ENCODE measurements around the gene NOS1.
A peak's percentile ranks its signal among the peaks of the same experiment; 100 is the strongest.

NOS1 gene

DNA sequence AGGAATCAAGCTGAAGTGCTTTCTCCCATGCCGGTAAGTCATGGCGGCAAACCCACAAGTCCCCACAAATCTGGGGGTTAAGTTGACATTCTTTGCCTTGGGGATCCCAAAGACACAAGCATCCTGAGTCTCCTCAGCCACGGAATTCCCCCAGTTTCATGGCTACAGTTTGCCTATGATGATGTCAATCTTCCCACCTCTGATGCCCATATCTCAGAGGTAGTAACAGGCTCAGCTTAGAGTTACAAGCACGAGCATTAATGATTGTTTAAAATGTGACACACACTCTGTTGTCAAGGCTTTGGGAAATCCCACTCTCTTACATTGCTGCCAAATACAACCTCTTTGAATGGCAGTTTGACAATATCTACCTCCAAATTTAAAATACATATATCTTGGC is 22.3 kb downstream of the NOS1 start:
- no peak for DNase-seq (ENCODE audit: low read depth, low spot score)

DNA sequence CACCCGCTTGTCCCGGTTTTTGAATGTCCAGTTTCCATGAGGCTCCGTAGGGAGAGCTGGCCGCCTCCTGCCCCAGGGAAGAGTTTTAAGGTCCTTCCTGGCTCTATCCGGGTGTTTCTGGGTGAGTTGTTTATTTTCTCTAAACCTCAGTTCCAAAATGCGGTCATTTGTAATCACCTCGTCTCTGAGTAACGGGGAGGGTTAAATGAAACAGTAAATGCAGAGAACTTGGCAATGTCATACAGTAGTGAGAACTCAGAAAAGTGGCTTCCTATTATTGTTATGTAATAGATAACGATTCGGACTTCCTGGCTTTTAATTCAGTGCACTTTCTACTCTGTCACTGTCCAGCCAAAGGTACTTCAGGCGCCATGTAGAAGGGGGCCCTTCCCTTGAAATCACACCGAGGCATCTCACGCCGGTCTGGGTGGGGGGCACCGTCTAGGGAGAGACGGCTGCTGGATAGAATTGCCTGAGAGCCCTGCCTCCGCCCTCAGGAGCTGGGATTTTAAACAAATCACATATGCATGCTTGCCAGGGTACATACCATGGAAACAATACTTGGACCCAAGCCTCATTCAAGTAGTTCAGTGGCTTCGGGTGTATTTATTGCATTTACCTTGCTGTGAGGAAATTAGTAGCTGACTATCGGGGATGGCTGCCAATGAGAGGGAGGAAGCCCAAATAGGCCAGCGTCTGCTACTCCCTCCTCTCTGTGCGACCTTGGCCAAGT is 26.4 kb downstream of the NOS1 start:
- DNase-seq (ENCODE audit: low read depth, low spot score) = no peak
- no peak overlapping the region for H3K4me3 ChIP-seq (ENCODE audit: low read length)

More for the DNA sequence above, 22.3 kb downstream of the NOS1 start:
- peak overlapping the region; percentile 3; the same call in 1 of the 2 replicates for H3K4me3 ChIP-seq (ENCODE audit: low read length)

GRCh38 chr12:117334051-117334450 is 27.4 kb downstream of the NOS1 start:
- no peak for DNase-seq (ENCODE audit: low read depth, low spot score)
- H3K4me3 ChIP-seq (ENCODE audit: low read length) = no peak overlapping the region

DNA sequence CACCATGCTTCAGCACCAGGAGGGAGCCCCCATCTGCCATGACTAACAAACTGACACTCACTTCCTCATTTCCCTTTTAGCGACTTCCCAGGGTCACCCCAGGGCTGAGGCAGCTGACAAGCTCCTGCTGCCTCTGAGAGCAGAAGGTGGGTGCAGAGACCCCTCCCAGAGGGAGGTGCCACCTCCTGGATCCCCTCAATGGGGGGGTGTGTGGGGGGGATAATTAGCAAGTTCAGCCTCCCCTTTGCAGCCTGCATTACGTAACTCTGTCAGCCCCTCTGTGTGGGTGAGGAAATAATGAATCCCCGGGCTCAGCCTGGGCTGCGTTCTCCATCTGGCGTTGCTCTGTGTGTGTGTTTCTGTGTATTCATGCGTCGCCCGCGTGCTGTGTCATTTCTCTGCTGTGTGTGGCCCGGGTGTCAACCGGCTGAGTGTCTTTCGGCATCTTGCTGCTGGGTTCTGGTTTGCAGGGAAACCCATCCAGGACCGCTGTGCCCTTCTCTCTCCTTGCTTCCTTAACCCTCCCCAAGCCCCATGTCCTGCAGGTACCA is 28.0 kb downstream of the NOS1 start:
- no peak overlapping the region for H3K4me3 ChIP-seq (ENCODE audit: low read length)
- no peak for DNase-seq (ENCODE audit: low read depth, low spot score)

- DNase-seq (ENCODE audit: low read depth, low spot score) = no peak
- no peak overlapping the region for H3K4me3 ChIP-seq (ENCODE audit: low read length)
Observed at GRCh38 chr12:117331691-117332090, 29.7 kb downstream of the NOS1 start.

DNA sequence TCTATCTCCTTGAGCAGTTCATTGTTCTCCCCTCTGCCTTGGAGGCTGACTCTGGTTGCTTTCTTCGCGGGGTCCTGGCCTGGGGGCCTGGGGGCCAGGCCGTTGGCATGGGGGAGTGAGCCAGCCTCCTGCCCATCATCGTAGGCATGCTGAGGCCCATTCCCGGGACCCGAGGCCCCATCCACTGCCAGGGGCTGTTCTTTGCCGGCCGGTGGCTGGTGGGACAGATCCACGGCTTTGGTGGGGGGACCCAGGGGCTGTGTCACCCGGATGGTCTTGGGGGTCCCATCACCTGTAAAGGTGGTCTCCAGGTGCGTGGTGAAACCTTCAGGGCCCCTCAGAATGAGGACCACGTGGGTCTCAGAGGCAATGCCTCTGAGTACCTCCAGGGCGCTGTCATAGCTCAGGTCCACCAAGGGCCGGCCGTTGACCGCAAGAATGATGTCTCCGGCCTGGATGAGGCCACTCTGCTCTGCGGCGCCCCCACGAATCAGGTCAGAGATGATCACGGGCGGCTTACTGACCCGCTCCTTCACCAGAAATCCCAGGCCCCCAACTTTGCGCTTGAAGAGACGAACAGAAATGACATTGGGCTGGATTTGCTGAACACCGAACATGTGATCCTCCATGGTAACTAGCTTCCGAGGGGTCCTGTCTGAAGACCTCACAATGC is 30.8 kb downstream of the NOS1 start:
- DNase-seq (ENCODE audit: low read depth, low spot score) = no peak

GRCh38 chr12:117329756-117330155 is 31.7 kb downstream of the NOS1 start:
- no peak overlapping the region for H3K4me3 ChIP-seq (ENCODE audit: low read length)

More for the DNA sequence above, 30.8 kb downstream of the NOS1 start:
- H3K4me3 ChIP-seq (ENCODE audit: low read length) = no peak overlapping the region

GRCh38 chr12:117328556-117329100 is 32.8 kb downstream of the NOS1 start:
- no peak for DNase-seq (ENCODE audit: low read depth, low spot score)

More at GRCh38 chr12:117329756-117330155, 31.7 kb downstream of the NOS1 start:
- no peak for DNase-seq (ENCODE audit: low read depth, low spot score)

DNA sequence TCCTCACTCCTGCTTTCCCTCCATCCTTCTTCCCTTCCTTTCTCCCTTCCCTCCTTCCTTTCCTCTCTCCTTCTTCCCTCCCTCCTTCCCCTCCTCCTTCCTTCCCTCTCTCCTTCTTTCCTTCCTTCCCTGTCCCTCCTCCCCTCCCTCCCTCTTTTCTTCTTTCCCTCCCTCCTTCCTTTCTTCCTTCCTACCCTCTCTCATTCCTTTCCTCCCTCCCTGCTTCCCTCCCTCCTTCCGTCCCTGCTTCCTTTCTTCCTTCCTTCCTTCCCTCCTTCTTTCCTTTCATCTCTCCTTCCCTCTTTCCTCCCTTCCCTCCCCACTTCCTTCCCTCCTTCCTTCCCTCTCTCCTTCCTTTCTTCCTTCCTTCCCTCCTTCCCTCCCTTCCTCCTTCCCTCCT is 39.0 kb downstream of the NOS1 start:
- H3K4me3 ChIP-seq (ENCODE audit: low read length) = no peak overlapping the region
- DNase-seq (ENCODE audit: low read depth, low spot score) = no peak

More at GRCh38 chr12:117328556-117329100, 32.8 kb downstream of the NOS1 start:
- H3K4me3 ChIP-seq (ENCODE audit: low read length) = no peak overlapping the region

DNA sequence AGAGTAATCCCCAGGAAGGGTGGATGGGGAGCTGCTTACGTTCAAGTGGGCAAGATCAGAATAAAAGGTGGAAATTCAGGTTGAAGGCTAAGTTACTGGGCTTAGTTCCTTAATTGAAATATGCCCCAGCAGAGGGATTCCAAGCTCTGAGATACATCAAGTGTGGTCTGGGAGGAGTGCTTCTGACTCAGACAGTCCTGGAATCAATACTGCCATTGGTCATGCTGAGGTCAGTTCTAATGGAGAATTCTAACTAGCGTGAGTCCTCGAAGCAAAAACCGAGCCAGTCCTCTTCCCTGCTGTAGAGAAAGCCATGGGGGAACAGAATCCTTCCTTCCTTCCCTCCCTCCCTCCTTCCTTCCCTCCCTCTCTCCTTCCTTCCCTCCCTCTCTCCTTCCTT is 39.9 kb downstream of the NOS1 start:
- no peak overlapping the region for H3K4me3 ChIP-seq (ENCODE audit: low read length)
- DNase-seq (ENCODE audit: low read depth, low spot score) = no peak

GRCh38 chr12:117318591-117318990 is 42.8 kb downstream of the NOS1 start:
- H3K4me3 ChIP-seq (ENCODE audit: low read length) = no peak overlapping the region
- DNase-seq (ENCODE audit: low read depth, low spot score) = no peak

DNA sequence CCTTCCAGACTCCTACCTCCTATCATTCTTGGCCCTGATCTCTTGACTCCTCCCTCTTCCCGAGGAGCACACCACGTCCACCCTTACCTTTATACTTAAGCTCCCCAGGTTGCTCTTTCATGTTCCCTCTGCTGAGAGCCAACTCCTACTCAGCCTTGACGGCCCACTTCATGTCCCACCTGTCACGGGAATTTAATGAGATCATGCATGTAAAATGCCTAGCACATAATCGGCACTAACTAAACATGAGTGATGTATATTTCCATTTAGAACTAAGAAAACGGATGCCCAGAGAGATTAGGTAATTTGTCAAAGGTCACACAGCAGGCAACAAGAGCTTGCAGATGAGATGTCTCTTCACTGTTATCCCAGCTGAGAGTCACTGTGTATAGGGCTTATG is 45.1 kb downstream of the NOS1 start:
- DNase-seq (ENCODE audit: low read depth, low spot score) = no peak
- H3K4me3 ChIP-seq (ENCODE audit: low read length) = no peak overlapping the region

DNA sequence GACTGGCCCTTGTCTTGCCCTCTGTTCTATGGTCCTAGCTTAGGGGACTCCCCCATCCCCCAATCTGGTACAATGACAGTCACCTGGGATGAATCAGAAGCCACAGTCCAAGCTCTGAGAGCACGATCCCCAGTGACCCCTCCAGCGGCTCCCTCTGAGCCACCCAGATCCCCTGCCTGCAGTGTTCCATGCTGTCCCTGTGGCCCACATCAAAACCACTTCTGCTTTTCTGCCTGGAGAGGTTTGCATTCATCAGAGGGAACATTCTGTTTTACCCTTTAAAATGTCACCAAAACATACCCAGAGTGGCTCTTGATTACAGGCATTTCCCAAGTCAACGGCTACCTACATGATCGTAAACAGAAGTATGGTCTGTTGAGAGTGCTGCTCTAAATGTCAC is 47.5 kb downstream of the NOS1 start:
- no peak for DNase-seq (ENCODE audit: low read depth, low spot score)
- no peak overlapping the region for H3K4me3 ChIP-seq (ENCODE audit: low read length)

DNA sequence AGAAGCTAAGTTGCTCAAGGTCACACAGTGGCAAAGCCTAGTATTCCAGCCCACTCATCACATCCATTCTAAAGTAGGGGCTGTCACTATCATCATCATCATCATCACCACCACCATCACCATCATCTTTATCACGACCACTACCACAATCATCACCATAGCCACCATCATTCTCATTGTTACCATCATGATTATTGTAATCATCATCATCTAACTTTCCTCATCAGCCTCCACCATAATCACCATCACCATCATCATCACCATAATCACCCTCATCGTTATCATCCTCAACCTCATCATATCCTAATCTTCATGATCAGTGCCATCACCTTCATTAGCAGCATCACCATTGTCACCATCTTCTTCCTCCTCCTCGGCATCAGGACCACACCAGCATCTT is 48.7 kb downstream of the NOS1 start:
- H3K4me3 ChIP-seq (ENCODE audit: low read length) = no peak overlapping the region
- no peak for DNase-seq (ENCODE audit: low read depth, low spot score)

- H3K4me3 ChIP-seq (ENCODE audit: low read length) = no peak overlapping the region
- DNase-seq (ENCODE audit: low read depth, low spot score) = no peak
Observed at GRCh38 chr12:117309276-117309925, 52.0 kb downstream of the NOS1 start.

- H3K4me3 ChIP-seq (ENCODE audit: low read length) = no peak overlapping the region
- DNase-seq (ENCODE audit: low read depth, low spot score) = no peak
Observed at GRCh38 chr12:117300174-117300573, 61.3 kb downstream of the NOS1 start.

DNA sequence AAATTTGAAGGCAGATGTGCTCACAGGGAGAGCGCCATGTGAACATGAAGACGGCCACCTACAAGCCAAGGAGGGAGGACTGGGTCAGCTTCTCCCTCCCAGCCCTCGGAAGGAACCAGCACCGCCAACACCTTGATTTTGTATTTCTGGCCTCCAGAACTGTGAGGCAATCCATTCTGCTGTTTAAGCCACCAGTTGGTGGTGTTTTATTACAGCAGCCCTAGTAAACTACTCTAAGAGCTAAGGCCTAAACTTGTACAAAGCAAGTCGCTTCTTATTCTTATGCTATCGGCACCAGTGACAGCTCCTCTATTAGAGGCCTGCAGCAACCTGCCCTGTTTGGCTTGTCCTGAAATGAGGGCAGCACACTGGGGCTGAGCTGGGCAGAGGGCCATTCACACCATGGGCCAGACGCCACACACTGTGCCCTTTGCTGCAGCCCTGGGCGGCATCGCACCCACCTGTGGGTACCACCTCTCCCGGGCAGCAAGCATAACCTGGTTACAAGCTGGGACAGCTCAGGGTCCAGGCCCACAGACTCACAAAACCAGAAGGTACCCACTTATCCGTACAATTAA is 62.7 kb downstream of the NOS1 start:
- no peak for DNase-seq (ENCODE audit: low read depth, low spot score)
- H3K4me3 ChIP-seq (ENCODE audit: low read length) = no peak overlapping the region

GRCh38 chr12:117298191-117298590 is 63.2 kb downstream of the NOS1 start:
- DNase-seq (ENCODE audit: low read depth, low spot score) = no peak
- H3K4me3 ChIP-seq (ENCODE audit: low read length) = no peak overlapping the region

DNA sequence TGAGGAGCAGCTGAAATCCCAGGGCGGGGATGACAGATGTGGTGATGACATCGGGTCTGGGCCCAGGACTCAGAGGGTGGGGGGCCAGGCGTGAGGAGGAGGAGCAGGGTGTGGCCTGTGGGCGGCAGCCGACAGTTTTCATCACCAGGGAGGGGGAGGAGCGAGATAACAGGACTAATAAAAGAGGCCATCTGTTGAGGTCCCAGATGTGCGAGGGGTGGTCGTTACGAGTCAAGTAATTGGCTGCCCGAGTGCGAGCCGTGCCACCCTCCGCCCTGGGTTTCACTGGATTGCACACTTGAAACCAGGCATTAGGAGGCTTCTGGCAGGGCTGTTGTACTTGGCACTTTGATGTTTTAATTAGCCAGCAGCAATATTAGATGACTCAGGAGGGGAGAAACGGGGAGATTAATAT is 67.2 kb downstream of the NOS1 start:
- no peak for DNase-seq (ENCODE audit: low read depth, low spot score)
- H3K4me3 ChIP-seq (ENCODE audit: low read length) = no peak overlapping the region

Measured in Jurkat, Clone E6-1 (cell line).